ENCODE measurements around the gene TMEM175. TPM values are rescaled to one million over a fixed set of nuclear protein-coding genes. Genes with fewer than 3 reads are reported as not detected.

TMEM175 gene
- total RNA-seq, 1 experiment from 2014 or later: 10.0 TPM

GRCh38 chr4:982814-983213 is 50.6 kb downstream of the TMEM175 start:
- intact Hi-C loops (cut with micrococcal nuclease; ENCODE audit: unreplicated experiment): loop anchor here (10.0 kb wide), 1 partner anchor 238 kb away; no protein-coding TSS in a partner anchor
- CTCF ChIA-PET: no interaction called here
- H3K4me3 ChIP-seq (ENCODE audit: low read depth, low read length, poor library complexity, severe bottlenecking): no peak overlapping the region
- no TSS peak for BruUV-seq (replicated peaks)
- no peaks in the 10 kb centered on the region for H3K27me3 ChIP-seq (replicated peaks; ENCODE audit: insufficient read depth, low read depth, low read length, poor library complexity)
- H3K9me3 ChIP-seq (ENCODE audit: low read depth, low read length, poor library complexity, severe bottlenecking): no peaks in the 10 kb centered on the region
- TF ChIP-seq CTCF (conservative IDR thresholded peaks at IDR 0.05; ENCODE audit: low read depth, low read length): no peak
- no peak for TF ChIP-seq EZH2 (IDR thresholded peaks at IDR 0.05; ENCODE audit: borderline replicate concordance, low read depth, low read length, poor library complexity, severe bottlenecking)
- H3K4me1 ChIP-seq (ENCODE audit: insufficient read depth, low read length, poor library complexity, severe bottlenecking): peaks cover 16% of the 10 kb centered on the region
- no peak for DNase-seq (ENCODE audit: low spot score)
- POLR2A ChIA-PET (ENCODE audit: low non-redundant PET): no interaction called here
- no peaks in the 10 kb centered on the region for H3K36me3 ChIP-seq (ENCODE audit: insufficient read depth, low read length, poor library complexity, severe bottlenecking)
- H3K27ac ChIP-seq (ENCODE audit: low read depth, low read length, poor library complexity, severe bottlenecking): no peak overlapping the region

GRCh38 chr4:984336-985054 is 52.2 kb downstream of the TMEM175 start:
- no TSS peak for BruUV-seq (replicated peaks)
- H3K4me3 ChIP-seq (ENCODE audit: low read depth, low read length, poor library complexity, severe bottlenecking): no peak overlapping the region
- CTCF ChIA-PET: no interaction called here
- intact Hi-C loops (cut with micrococcal nuclease; ENCODE audit: unreplicated experiment): loop anchor here (10.0 kb wide), 1 partner anchor 240 kb away; no protein-coding TSS in a partner anchor
- no peak for DNase-seq (ENCODE audit: low spot score)
- no peaks in the 10 kb centered on the region for H3K9me3 ChIP-seq (ENCODE audit: low read depth, low read length, poor library complexity, severe bottlenecking)
- POLR2A ChIA-PET (ENCODE audit: low non-redundant PET): no interaction called here
- H3K27me3 ChIP-seq (replicated peaks; ENCODE audit: insufficient read depth, low read depth, low read length, poor library complexity): no peaks in the 10 kb centered on the region
- no peaks in the 10 kb centered on the region for H3K36me3 ChIP-seq (ENCODE audit: insufficient read depth, low read length, poor library complexity, severe bottlenecking)
- H3K4me1 ChIP-seq (ENCODE audit: insufficient read depth, low read length, poor library complexity, severe bottlenecking): peaks cover 9% of the 10 kb centered on the region
- no peak for TF ChIP-seq CTCF (conservative IDR thresholded peaks at IDR 0.05; ENCODE audit: low read depth, low read length)
- no peak for TF ChIP-seq EZH2 (IDR thresholded peaks at IDR 0.05; ENCODE audit: borderline replicate concordance, low read depth, low read length, poor library complexity, severe bottlenecking)
- no peak overlapping the region for H3K27ac ChIP-seq (ENCODE audit: low read depth, low read length, poor library complexity, severe bottlenecking)

- ChIA-PET POLR2A (ENCODE audit: low non-redundant PET) (no interaction called here), CTCF (no interaction called here)
- no peak for TF ChIP-seq CTCF (conservative IDR thresholded peaks at IDR 0.05; ENCODE audit: low read depth, low read length)
- no peak for TF ChIP-seq EZH2 (IDR thresholded peaks at IDR 0.05; ENCODE audit: borderline replicate concordance, low read depth, low read length, poor library complexity, severe bottlenecking)
- no peaks in the 10 kb centered on the region for H3K36me3 ChIP-seq (ENCODE audit: insufficient read depth, low read length, poor library complexity, severe bottlenecking)
- no TSS peak for BruUV-seq (replicated peaks)
- no peaks in the 10 kb centered on the region for H3K27me3 ChIP-seq (replicated peaks; ENCODE audit: insufficient read depth, low read depth, low read length, poor library complexity)
- no peak for DNase-seq (ENCODE audit: low spot score)
- peaks cover 8% of the 10 kb centered on the region for H3K4me1 ChIP-seq (ENCODE audit: insufficient read depth, low read length, poor library complexity, severe bottlenecking)
- H3K9me3 ChIP-seq (ENCODE audit: low read depth, low read length, poor library complexity, severe bottlenecking): no peaks in the 10 kb centered on the region
- intact Hi-C loops (cut with micrococcal nuclease; ENCODE audit: unreplicated experiment): loop anchor here (10.0 kb wide), 1 partner anchor 240 kb away; no protein-coding TSS in a partner anchor
- no peak overlapping the region for H3K27ac ChIP-seq (ENCODE audit: low read depth, low read length, poor library complexity, severe bottlenecking)
- H3K4me3 ChIP-seq (ENCODE audit: low read depth, low read length, poor library complexity, severe bottlenecking): peak overlapping the region; percentile 60
These were observed 53.0 kb downstream of the TMEM175 start for GRCh38 chr4:985123-985830.
